ENCODE data around the gene YAF2.
"Not testable (repeated sequence)": the region's sequence is repeated elsewhere in the genome, so short reads cannot be mapped to it uniquely, and the experiment has no call there.

Gene YAF2

GRCh38 chr12:42192258-42192657 lies 45.8 kb downstream of the YAF2 start:
- no peak for DNase-seq

GRCh38 chr12:42190376-42190775 lies 47.7 kb downstream of the YAF2 start:
- DNase-seq: no peak

- DNase-seq: not testable (repeated sequence)
Measured at GRCh38 chr12:42188275-42188674, 49.8 kb downstream of the YAF2 start.

GRCh38 chr12:42187799-42188198 lies 50.2 kb downstream of the YAF2 start:
- no peak for DNase-seq

- no peak for DNase-seq
Measured at GRCh38 chr12:42186793-42187192, 51.3 kb downstream of the YAF2 start.

- DNase-seq: no peak
Measured at GRCh38 chr12:42182394-42182793, 55.7 kb downstream of the YAF2 start.

- no peak for DNase-seq
Measured at GRCh38 chr12:42180990-42181596, 57.0 kb downstream of the YAF2 start.

- DNase-seq: no peak
Measured at GRCh38 chr12:42178101-42178500, 59.9 kb downstream of the YAF2 start.

- DNase-seq: no peak
Measured at GRCh38 chr12:42174978-42175377, 63.1 kb downstream of the YAF2 start.

- no peak for DNase-seq
Measured at GRCh38 chr12:42173961-42174521, 64.0 kb downstream of the YAF2 start.

- no peak for DNase-seq
Measured at GRCh38 chr12:42172441-42173210, 65.4 kb downstream of the YAF2 start.

GRCh38 chr12:42167711-42168110 lies 70.3 kb downstream of the YAF2 start:
- DNase-seq: no peak

- DNase-seq: no peak
Measured at GRCh38 chr12:42166501-42166900, 71.5 kb downstream of the YAF2 start.

- no peak for DNase-seq
Measured at GRCh38 chr12:42163913-42164312, 74.1 kb downstream of the YAF2 start.

- no peak for DNase-seq
Measured at GRCh38 chr12:42162965-42163364, 75.1 kb downstream of the YAF2 start.

- DNase-seq: no peak
Measured at GRCh38 chr12:42162193-42162592, 75.9 kb downstream of the YAF2 start.

GRCh38 chr12:42161529-42161928 lies 76.5 kb downstream of the YAF2 start:
- DNase-seq: no peak

- DNase-seq: no peak
Measured at GRCh38 chr12:42156232-42156631, 81.8 kb downstream of the YAF2 start.

- DNase-seq: no peak
Measured at GRCh38 chr12:42145552-42146215, 92.4 kb downstream of the YAF2 start.

GRCh38 chr12:42145197-42145549 lies 92.9 kb downstream of the YAF2 start:
- no peak for DNase-seq

GRCh38 chr12:42144408-42145196 lies 93.4 kb downstream of the YAF2 start, which contains the start of gene GXYLT1:
Gene GXYLT1 (minus strand): TSS chr12:42144874. CDS start chr12:42144646, 228 bp downstream.
- DNase-seq: peak; percentile 82

- DNase-seq: no peak
Measured at GRCh38 chr12:42144158-42144407, 94.0 kb downstream of the YAF2 start.

- no peak for DNase-seq
Measured at GRCh38 chr12:42143452-42144157, 94.4 kb downstream of the YAF2 start.
